H1 (cell line): ENCODE results near the gene WDR45B. TPM values are rescaled to one million over a fixed set of nuclear protein-coding genes. Genes with fewer than 3 reads are reported as not detected.
A peak's percentile ranks its signal among the peaks of the same experiment; 100 is the strongest.

ENCODE experiments used
- JUN ChIP-seq: IDR thresholded peaks from 2 replicates; pipeline ENCODE4 v1.6.1; 2011; ENCODE audit warnings: low read depth, mild to moderate bottlenecking, improper control_type of control experiment, low read length
- MAFK ChIP-seq: IDR thresholded peaks from 2 replicates; pipeline ENCODE4 v1.6.1; 2012; ENCODE audit warnings: low read depth, mild to moderate bottlenecking, improper control_type of control experiment, low read length
- POU5F1 ChIP-seq: IDR thresholded peaks from 2 replicates; pipeline ENCODE4 v1.6.1; 2011; ENCODE audit warnings: low read depth, mild to moderate bottlenecking, low read length, moderate library complexity
- SP4 ChIP-seq: IDR thresholded peaks from 2 replicates; pipeline ENCODE4 v1.6.1; 2012; ENCODE audit warnings: low read length, inconsistent platforms
- YY1 ChIP-seq: IDR thresholded peaks from 2 replicates; pipeline ENCODE4 v1.6.1; 2011; ENCODE audit warnings: low read depth, mild to moderate bottlenecking, low read length
- polyA plus RNA-seq, 7 experiments: library from polyadenylated mRNA; depleted of rRNA in 3 of 7; stranded (reverse) in 5 of 7; unstranded in 2 of 7; fragments of >200 nt in 5 of 7; fragments of 200-250 nt in 2 of 7; gene quantifications; 1 replicate in 5 of 7; 2 replicates in 1 of 7; 4 replicates in 1 of 7; pipeline versions ENCODE4 v1.2.1 to v1.2.3, GENCODE V29; 2011 to 2013; ENCODE audit warnings: missing spikeins in 2 of 7, mixed read lengths in 2 of 7
- total RNA-seq: library from RNA; stranded (reverse); fragmentation: NEBNext Ultra II Directional; extraction: Animal tissue kit (Norgen Biotek cat#: 25700); gene quantifications from 2 replicates; pipeline ENCODE4 v1.2.1, GENCODE V29; 2021
- TF ChIP-seq, protein P1 (sequence below): fragments of 300-600 bp; sonication (generic); IDR thresholded peaks from 2 replicates; pipeline ENCODE4 v1.7.1; 2012; ENCODE audit warnings: low read length, moderate library complexity, mild to moderate bottlenecking, inconsistent platforms; ENCODE audit not compliant: insufficient replicate concordance
- TF ChIP-seq, protein P2 (sequence below): IDR thresholded peaks from 2 replicates; pipeline ENCODE4 v1.6.1; 2012; ENCODE audit warnings: inconsistent platforms
- TF ChIP-seq, protein P3 (sequence below), 3 experiments: IDR thresholded peaks; 1 replicate in 2 of 3; 2 replicates in 1 of 3; pipeline versions ENCODE4 v1.5.1 to v1.6.1; 2011; ENCODE audit warnings: low read length in 3 of 3, mild to moderate bottlenecking in 3 of 3, inconsistent platforms in 2 of 3, low read depth in 1 of 3, moderate library complexity in 1 of 3; ENCODE audit not compliant: insufficient read depth in 1 of 3; ENCODE audit errors: control extremely low read depth in 1 of 3

The WDR45B gene
- total and polyA plus RNA-seq, 2 of the 8 experiments (the other 6 are each of a cell fraction or from before 2014, with no cell fraction given), result 82.0 to 100 TPM

DNA sequence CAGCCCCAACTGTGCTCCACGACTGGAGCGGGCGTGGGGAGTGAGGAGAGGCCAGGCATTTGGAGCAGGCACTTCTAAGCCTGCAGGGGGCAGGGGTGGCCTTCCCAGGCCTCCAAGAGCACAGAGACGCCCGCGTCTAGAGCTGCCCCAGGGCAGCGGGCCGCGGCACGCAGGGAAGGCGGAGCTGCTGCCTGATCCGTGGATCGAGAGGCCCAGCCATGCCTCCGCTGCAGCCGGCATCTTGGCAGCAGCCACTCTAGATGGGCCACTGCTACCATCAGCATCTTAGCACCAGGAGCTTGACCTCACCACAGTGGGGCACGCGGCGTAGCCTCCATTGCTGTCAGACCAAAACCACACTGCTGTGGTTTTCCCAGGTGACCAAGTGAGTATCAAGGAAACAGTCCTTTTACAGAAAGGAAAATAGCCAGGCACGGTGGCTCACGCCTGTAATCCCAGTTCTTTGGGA, 20.4 kb upstream of the WDR45B start (continued):
- TF ChIP-seq, protein P1, sequence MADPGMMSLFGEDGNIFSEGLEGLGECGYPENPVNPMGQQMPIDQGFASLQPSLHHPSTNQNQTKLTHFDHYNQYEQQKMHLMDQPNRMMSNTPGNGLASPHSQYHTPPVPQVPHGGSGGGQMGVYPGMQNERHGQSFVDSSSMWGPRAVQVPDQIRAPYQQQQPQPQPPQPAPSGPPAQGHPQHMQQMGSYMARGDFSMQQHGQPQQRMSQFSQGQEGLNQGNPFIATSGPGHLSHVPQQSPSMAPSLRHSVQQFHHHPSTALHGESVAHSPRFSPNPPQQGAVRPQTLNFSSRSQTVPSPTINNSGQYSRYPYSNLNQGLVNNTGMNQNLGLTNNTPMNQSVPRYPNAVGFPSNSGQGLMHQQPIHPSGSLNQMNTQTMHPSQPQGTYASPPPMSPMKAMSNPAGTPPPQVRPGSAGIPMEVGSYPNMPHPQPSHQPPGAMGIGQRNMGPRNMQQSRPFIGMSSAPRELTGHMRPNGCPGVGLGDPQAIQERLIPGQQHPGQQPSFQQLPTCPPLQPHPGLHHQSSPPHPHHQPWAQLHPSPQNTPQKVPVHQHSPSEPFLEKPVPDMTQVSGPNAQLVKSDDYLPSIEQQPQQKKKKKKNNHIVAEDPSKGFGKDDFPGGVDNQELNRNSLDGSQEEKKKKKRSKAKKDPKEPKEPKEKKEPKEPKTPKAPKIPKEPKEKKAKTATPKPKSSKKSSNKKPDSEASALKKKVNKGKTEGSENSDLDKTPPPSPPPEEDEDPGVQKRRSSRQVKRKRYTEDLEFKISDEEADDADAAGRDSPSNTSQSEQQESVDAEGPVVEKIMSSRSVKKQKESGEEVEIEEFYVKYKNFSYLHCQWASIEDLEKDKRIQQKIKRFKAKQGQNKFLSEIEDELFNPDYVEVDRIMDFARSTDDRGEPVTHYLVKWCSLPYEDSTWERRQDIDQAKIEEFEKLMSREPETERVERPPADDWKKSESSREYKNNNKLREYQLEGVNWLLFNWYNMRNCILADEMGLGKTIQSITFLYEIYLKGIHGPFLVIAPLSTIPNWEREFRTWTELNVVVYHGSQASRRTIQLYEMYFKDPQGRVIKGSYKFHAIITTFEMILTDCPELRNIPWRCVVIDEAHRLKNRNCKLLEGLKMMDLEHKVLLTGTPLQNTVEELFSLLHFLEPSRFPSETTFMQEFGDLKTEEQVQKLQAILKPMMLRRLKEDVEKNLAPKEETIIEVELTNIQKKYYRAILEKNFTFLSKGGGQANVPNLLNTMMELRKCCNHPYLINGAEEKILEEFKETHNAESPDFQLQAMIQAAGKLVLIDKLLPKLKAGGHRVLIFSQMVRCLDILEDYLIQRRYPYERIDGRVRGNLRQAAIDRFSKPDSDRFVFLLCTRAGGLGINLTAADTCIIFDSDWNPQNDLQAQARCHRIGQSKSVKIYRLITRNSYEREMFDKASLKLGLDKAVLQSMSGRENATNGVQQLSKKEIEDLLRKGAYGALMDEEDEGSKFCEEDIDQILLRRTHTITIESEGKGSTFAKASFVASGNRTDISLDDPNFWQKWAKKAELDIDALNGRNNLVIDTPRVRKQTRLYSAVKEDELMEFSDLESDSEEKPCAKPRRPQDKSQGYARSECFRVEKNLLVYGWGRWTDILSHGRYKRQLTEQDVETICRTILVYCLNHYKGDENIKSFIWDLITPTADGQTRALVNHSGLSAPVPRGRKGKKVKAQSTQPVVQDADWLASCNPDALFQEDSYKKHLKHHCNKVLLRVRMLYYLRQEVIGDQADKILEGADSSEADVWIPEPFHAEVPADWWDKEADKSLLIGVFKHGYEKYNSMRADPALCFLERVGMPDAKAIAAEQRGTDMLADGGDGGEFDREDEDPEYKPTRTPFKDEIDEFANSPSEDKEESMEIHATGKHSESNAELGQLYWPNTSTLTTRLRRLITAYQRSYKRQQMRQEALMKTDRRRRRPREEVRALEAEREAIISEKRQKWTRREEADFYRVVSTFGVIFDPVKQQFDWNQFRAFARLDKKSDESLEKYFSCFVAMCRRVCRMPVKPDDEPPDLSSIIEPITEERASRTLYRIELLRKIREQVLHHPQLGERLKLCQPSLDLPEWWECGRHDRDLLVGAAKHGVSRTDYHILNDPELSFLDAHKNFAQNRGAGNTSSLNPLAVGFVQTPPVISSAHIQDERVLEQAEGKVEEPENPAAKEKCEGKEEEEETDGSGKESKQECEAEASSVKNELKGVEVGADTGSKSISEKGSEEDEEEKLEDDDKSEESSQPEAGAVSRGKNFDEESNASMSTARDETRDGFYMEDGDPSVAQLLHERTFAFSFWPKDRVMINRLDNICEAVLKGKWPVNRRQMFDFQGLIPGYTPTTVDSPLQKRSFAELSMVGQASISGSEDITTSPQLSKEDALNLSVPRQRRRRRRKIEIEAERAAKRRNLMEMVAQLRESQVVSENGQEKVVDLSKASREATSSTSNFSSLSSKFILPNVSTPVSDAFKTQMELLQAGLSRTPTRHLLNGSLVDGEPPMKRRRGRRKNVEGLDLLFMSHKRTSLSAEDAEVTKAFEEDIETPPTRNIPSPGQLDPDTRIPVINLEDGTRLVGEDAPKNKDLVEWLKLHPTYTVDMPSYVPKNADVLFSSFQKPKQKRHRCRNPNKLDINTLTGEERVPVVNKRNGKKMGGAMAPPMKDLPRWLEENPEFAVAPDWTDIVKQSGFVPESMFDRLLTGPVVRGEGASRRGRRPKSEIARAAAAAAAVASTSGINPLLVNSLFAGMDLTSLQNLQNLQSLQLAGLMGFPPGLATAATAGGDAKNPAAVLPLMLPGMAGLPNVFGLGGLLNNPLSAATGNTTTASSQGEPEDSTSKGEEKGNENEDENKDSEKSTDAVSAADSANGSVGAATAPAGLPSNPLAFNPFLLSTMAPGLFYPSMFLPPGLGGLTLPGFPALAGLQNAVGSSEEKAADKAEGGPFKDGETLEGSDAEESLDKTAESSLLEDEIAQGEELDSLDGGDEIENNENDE, result no peak
- TF ChIP-seq YY1 (peak; percentile 70; the same call in 1 of the 2 replicates), POU5F1 (no peak), JUN (no peak), SP4 (no peak), MAFK (no peak)
- TF ChIP-seq, protein P2, sequence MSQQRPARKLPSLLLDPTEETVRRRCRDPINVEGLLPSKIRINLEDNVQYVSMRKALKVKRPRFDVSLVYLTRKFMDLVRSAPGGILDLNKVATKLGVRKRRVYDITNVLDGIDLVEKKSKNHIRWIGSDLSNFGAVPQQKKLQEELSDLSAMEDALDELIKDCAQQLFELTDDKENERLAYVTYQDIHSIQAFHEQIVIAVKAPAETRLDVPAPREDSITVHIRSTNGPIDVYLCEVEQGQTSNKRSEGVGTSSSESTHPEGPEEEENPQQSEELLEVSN, result peak; percentile 53; the same call in 1 of the 2 replicates
- TF ChIP-seq, protein P3, sequence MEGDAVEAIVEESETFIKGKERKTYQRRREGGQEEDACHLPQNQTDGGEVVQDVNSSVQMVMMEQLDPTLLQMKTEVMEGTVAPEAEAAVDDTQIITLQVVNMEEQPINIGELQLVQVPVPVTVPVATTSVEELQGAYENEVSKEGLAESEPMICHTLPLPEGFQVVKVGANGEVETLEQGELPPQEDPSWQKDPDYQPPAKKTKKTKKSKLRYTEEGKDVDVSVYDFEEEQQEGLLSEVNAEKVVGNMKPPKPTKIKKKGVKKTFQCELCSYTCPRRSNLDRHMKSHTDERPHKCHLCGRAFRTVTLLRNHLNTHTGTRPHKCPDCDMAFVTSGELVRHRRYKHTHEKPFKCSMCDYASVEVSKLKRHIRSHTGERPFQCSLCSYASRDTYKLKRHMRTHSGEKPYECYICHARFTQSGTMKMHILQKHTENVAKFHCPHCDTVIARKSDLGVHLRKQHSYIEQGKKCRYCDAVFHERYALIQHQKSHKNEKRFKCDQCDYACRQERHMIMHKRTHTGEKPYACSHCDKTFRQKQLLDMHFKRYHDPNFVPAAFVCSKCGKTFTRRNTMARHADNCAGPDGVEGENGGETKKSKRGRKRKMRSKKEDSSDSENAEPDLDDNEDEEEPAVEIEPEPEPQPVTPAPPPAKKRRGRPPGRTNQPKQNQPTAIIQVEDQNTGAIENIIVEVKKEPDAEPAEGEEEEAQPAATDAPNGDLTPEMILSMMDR (IDR thresholded peaks at IDR 0.05; ENCODE audit: control extremely low read depth in 1 of 3, insufficient read depth in 1 of 3, low read depth in 1 of 3, low read length in 3 of 3), result peak; percentile 78 to 88 (median 81)
